HG03064 (cell line): Measurements from ENCODE around the gene TICRR.

ENCODE experiments used
- ATAC-seq: cut with Tn5 transposase; IDR thresholded peaks from one replicate; pipeline ENCODE4 v1.9.1; 2021; ENCODE audit warnings: low read depth; ENCODE audit not compliant: unreplicated experiment

Gene TICRR

DNA sequence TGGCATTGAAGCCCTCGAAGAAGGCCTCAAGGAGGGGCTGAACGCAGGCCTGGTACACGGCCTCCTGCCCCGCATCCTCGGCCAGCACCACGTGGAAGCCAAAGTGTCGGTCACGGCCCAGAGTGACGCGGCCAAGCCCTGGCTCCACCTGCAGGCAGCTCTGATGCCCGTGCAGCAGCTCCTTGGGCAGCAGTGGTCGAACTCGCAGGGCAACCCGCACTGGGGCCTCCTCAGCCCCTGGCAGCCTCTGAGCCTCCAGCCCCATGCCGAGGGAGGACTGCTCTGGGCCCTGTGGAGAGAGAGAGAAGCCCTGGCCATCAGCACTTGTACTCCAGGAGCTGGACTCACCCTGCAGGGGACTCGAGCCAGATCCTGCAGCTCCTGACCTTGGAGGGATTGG is 77.4 kb downstream of the TICRR start:
- no peak for ATAC-seq

DNA sequence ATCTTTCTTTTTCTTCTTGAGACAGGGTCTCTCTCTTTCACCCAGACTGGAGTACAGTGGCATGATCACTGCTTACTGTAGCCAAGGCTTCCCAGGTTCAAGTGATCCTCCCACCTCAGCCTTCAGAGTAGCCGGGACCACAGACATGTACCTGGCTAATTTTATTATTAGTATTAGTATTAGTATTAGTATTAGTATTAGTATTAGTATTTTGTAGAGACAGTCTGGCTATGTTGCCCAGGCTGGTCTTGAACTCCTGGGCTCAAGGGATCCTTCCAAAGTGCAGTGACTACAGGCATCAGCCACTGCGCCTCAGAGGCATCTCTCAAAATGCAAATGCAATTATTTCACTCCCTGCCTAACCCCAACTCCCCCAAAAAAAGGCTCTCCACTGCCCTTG is 78.3 kb downstream of the TICRR start:
- no peak for ATAC-seq

GRCh38 chr15:89654301-89654761 is 79.1 kb downstream of the TICRR start:
- no peak for ATAC-seq

GRCh38 chr15:89654847-89655805 is 79.9 kb downstream of the TICRR start, which contains the start of gene KIF7:
TSS of gene KIF7 (minus strand) at chr15:89655467. CDS start at chr15:89652930, 2,537 bp downstream.
- ATAC-seq, result no peak

DNA sequence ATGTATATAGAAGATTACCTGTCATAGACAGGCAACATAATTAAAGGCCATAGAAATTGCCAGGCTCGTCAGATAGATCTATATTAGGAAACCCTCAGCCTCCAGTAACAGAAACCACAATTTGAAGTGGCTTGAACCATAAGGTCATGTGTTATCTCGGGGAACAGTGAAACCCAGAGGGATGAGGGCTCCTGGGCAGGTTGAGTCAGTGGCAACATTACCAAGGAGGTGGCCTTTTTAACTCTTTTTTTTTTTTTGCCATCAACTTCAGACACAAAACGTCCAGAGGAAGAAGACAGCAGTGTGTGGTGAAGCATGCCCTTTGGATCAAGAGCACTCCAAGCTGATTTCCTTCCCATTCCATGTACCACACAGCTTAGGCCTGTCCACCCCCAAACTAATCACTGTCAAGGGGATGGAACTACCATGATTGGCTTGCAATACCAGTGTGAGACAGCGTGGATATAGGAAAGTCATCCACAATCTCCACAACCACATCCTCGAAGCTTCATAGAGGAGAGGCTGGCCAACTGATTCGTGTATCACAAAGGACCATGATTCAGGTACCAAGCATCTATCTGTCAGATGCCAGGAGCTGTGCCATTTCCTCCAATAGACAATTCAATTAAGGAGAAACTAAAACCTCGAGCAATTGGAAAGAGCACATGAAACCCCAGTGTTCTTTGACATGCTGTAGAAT is 81.0 kb downstream of the TICRR start:
- no peak for ATAC-seq

DNA sequence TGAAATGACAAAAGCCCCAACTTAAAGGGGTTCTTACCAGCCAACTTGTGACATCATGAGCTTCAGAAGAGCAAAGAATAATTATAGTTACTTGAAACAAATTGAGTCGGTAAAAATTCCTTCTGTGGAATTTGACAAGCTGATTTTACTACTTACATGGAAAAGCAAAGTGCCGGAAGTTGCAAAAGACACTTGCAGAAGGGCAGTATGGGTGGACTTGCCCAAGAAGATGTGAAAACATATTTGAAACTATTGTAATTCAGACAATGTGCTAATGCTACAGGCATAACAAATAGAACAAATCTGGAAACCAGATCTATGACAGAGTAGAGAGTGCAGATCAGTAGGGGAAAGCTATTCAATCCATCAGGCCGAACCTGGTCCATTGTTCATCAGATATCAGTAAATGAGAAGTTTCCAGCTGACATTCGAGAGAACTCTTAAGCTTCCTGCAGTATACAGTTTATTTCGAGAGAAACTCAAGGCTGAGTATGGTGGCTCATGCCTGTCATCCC is 82.5 kb downstream of the TICRR start:
- no peak for ATAC-seq

- ATAC-seq, result no peak
Measured at GRCh38 chr15:89659295-89659694, 84.0 kb downstream of the TICRR start.

- ATAC-seq, result no peak
Measured at GRCh38 chr15:89660556-89660955, 85.3 kb downstream of the TICRR start.

GRCh38 chr15:89662893-89663626 is 87.8 kb downstream of the TICRR start:
- no peak for ATAC-seq

- ATAC-seq, result no peak
Measured at GRCh38 chr15:89664441-89665350, 89.4 kb downstream of the TICRR start.

DNA sequence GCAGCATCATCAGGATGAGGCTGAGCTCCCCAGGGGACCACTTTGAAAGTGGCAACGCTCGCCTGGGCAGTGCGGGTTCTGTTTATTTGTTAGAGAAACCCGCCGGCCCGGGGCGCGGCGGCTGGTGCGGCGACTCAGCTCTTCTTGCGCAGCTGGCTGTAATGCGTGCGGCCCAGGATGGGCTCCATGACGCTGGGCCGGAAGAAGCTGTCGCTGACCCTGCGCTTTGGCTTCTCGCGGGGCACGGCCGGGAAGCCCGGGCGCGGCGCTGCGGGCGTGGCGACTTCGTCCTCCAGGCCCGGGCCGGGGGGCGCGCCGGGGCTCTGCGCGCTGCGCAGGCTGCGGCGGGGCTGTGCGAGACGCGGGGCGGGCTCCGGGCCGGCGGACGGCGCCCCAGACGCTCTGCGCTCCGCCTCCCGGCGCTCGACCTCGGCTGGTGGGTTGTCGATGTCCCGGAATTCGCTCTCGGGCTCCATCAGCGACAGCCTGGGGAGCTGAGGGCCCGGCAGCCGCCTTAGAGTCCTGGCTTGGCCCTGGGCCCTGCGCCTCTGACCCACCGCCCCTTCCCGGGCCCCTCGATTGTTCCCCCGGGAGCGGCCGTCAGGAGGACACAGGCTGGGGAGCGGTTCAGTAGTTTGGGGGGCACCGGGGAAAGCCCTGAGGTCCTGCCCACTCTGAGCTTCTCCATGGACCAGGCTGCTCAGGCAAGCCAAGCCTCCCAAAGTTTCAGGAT is 90.3 kb downstream of the TICRR start:
- ATAC-seq, result no peak

- ATAC-seq, result no peak
Measured at GRCh38 chr15:89666184-89666857, 91.1 kb downstream of the TICRR start.

DNA sequence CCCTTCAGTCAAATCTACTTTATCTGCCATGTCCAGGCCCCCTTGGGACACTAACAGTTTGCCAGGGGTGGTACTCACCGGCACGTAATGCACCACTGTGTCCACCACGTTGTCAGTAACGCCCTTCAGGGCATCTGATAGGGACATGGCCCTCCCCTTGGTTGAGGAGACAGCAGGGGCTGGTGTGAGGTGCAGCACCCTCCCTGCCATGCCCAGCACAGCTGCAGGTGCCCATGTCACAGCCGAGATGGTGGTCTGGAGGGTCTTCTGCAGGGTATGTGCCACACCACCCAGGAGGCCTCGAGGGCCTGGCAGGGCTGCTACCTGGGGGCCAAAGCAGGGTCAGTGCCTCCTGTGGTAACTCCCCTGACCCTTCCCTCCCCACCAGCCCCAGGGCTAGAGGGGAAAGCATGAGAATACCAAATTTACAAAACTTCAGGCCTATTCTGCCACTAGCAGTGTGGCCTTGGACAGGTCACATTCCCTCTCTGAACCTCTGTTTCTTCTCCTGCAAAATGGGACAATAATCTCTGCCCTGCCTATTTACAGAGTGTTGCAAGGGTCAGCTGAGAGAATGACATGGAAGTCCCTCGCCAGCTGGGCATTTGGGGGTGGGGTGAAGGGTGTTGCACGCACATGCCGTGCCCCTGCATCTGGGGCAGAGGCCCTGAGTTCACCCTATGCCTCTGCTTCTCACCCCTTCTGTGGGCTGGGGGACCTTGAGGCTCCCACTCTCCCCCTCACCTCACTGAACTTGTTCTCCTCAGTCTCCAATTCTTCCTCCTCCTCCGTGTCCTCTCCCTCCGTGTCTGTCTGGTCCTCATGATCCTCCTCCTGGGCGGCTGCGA is 91.8 kb downstream of the TICRR start:
- ATAC-seq, result no peak

GRCh38 chr15:89667706-89667960 is 92.4 kb downstream of the TICRR start:
- no peak for ATAC-seq

GRCh38 chr15:89668171-89668570 is 92.9 kb downstream of the TICRR start:
- ATAC-seq, result no peak

DNA sequence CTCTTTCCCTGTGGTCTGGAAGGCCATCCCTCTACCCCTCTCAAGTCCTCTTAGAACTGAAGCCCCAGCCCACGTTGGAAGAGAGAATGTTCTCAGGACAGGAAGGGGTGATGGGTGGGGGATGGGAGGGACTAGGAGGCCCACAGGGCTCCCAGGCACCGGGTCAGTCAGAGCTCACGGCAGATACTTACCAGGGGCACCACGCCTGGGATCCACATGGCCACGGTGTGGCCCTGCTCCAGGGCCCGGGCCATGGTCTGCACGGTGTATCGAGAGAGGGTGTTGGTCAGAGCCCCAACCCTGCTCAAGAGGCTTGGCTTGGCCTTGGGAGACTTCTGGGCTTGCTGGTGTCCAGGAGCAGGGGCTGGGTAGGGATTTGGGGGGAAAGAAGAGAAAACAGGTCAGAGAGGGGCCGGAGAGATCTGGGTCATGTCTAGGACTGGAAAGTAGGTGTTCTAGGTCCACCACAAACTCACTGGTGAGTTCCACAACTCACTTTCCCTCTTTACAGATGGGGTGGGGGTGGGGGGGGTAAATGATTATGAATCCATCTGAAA is 94.1 kb downstream of the TICRR start:
- no peak for ATAC-seq

GRCh38 chr15:89669941-89670340 is 94.7 kb downstream of the TICRR start:
- no peak for ATAC-seq
